Measurements from ENCODE around the gene ACSS1. TPM values are rescaled to one million over a fixed set of nuclear protein-coding genes. Genes with fewer than 3 reads are reported as not detected.

Gene ACSS1
- total and polyA plus RNA-seq, 2 of the 8 experiments (the other 6 are each of a cell fraction or from before 2014, with no cell fraction given) = 2.6 to 3.4 TPM

DNA sequence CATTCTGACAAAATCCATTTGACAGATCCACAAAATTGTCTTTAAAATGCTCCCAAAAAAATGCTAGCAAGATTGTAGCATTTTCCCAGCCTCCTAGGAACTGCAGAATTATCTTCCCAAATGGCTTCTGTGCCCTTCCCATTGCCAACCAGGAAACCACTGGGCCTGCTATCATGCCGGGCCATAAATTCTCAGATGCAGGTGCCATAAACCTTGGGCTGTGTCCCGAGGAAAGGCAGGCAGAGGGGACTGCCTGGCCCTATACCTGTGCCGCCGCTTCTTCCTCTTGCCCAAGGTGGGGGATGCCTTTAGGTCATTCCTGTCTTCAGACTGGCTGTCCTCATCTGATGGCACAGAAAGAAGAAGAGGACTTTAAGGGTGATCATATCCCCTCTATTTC lies 21.2 kb upstream of the ACSS1 start:
- Histone ChIP-seq H3K9ac (replicated peaks in 1 of 4; ENCODE audit: extremely low read depth in 1 of 4, low read depth in 3 of 4, low read length in 3 of 4) (no peak overlapping the region), H3K79me2 (ENCODE audit: control insufficient read depth in 1 of 2, insufficient read depth in 2 of 2, low read length in 2 of 2) (no peaks in the 10 kb centered on the region), H2BK15ac (ENCODE audit: low read length) (no peak overlapping the region), H3K18ac (ENCODE audit: extremely low read depth, low read length) (no peak overlapping the region), H3K4me3 (ENCODE audit: extremely low read depth in 1 of 4, insufficient read depth in 2 of 4, low read depth in 3 of 4, low read length in 4 of 4) (no peak overlapping the region), H4K91ac (replicated peaks; ENCODE audit: insufficient read length, low read length) (no peak overlapping the region), H3K56ac (replicated peaks; ENCODE audit: insufficient read length, low read depth, low read length) (no peak overlapping the region), H3K4ac (replicated peaks; ENCODE audit: insufficient read length, low read depth, low read length) (no peak overlapping the region), H3K27ac (ENCODE audit: low read depth, low read length) (no peak overlapping the region), H3K23me2 (ENCODE audit: low read depth, low read length) (peaks cover 7% of the 10 kb centered on the region; the same call in 1 of the 2 replicates), H2AK5ac (ENCODE audit: low read depth, low read length) (no peak overlapping the region), H2BK12ac (ENCODE audit: low read depth, low read length) (no peak overlapping the region), H3K9me3 (ENCODE audit: insufficient read depth in 2 of 2, low read depth in 1 of 2, low read length in 1 of 2) (no peaks in the 10 kb centered on the region), H3K23ac (ENCODE audit: insufficient read length) (no peak overlapping the region), H4K20me1 (replicated peaks in 1 of 2; ENCODE audit: control insufficient read depth in 1 of 2, insufficient read depth in 2 of 2, low read length in 2 of 2) (peaks cover 2% of the 10 kb centered on the region in 2 experiments), H4K5ac (ENCODE audit: insufficient read length, low read depth, low read length) (no peak overlapping the region), H3K4me2 (ENCODE audit: insufficient read depth in 1 of 2, low read depth in 2 of 2, low read length in 2 of 2) (no peak overlapping the region), H3K27me3 (replicated peaks in 1 of 4; ENCODE audit: control insufficient read depth in 3 of 4, extremely low read depth in 1 of 4, insufficient read depth in 3 of 4, low read length in 3 of 4) (peaks cover 44 to 74% (median 70%) of the 10 kb centered on the region in 4 experiments), H4K8ac (ENCODE audit: extremely low read depth, insufficient read depth, low read length) (no peak overlapping the region), H3K36me3 (ENCODE audit: control insufficient read depth in 2 of 4, insufficient read depth in 4 of 4, low read length in 3 of 4) (no peaks in the 10 kb centered on the region; a peak in 1 of 8 replicates), H2BK5ac (ENCODE audit: low read depth, low read length) (no peak overlapping the region), H3K79me1 (ENCODE audit: low read depth, low read length) (no peaks in the 10 kb centered on the region), H2BK20ac (ENCODE audit: low read length) (no peak overlapping the region), H3K14ac (ENCODE audit: insufficient read length) (no peak overlapping the region), H2BK120ac (replicated peaks; ENCODE audit: low read depth, low read length) (no peak overlapping the region), H3K4me1 (replicated peaks in 1 of 4; ENCODE audit: control insufficient read depth in 3 of 4, insufficient read depth in 4 of 4, low read length in 3 of 4) (peaks cover 0 to 11% (median 3%) of the 10 kb centered on the region in 4 experiments; a peak in 5 of 7 replicates), H2AFZ (ENCODE audit: low read length) (no peak overlapping the region)
- no peak for FAIRE-seq
- TF ChIP-seq TCF12 (IDR thresholded peaks at IDR 0.05; ENCODE audit: low read depth, low read length) = no peak
- no peak for TF ChIP-seq BCL11A (IDR thresholded peaks at IDR 0.05; ENCODE audit: low read depth in 2 of 2, low read length in 2 of 2)
- no peak for TF ChIP-seq TBP (IDR thresholded peaks at IDR 0.05; ENCODE audit: low read depth, low read length)
- no peak for TF ChIP-seq MAFK (IDR thresholded peaks at IDR 0.05; ENCODE audit: low read depth, low read length)
- TF ChIP-seq, protein P1, sequence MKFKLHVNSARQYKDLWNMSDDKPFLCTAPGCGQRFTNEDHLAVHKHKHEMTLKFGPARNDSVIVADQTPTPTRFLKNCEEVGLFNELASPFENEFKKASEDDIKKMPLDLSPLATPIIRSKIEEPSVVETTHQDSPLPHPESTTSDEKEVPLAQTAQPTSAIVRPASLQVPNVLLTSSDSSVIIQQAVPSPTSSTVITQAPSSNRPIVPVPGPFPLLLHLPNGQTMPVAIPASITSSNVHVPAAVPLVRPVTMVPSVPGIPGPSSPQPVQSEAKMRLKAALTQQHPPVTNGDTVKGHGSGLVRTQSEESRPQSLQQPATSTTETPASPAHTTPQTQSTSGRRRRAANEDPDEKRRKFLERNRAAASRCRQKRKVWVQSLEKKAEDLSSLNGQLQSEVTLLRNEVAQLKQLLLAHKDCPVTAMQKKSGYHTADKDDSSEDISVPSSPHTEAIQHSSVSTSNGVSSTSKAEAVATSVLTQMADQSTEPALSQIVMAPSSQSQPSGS (IDR thresholded peaks at IDR 0.05; ENCODE audit: low read length) = no peak
- no peak for TF ChIP-seq CEBPB (IDR thresholded peaks at IDR 0.05; ENCODE audit: low read depth, low read length)
- no peak for DNase-seq (ENCODE audit: low read depth in 1 of 2, low spot score in 2 of 2)
- POLR2A ChIA-PET (ENCODE audit: partially characterized antibody) = interaction anchor here (1.0 kb wide), 1 partner anchor 83 kb away, joined by 3 read pairs; no protein-coding TSS in a partner anchor
- CTCF ChIA-PET (ENCODE audit: partially characterized antibody) = interaction anchor here (0.7 to 2.8 kb wide), 7 partner anchors 14 to 124 kb away, joined by 3 to 10 read pairs (median 4); no protein-coding TSS in a partner anchor
- 87% methylated on average over 4 of the region's 4 CpGs; no CpG with 5 or more reads in 1 of the 2 experiments for WGBS, 2 experiments (ENCODE audit: extremely low coverage in 1 of 2, insufficient coverage in 1 of 2, insufficient read length in 1 of 2, insufficient replicate concordance in 2 of 2, low coverage in 1 of 2, low lambda C conversion rate in 2 of 2, missing lambda C conversion rate in 1 of 2)
